ENCODE data around the gene HS3ST2. TPM values are rescaled to one million over a fixed set of nuclear protein-coding genes. Genes with fewer than 3 reads are reported as not detected.

Gene HS3ST2
- total RNA-seq, 4 donors from 2014 or later = 0.71 to 2.2 (median 1.5) TPM

DNA sequence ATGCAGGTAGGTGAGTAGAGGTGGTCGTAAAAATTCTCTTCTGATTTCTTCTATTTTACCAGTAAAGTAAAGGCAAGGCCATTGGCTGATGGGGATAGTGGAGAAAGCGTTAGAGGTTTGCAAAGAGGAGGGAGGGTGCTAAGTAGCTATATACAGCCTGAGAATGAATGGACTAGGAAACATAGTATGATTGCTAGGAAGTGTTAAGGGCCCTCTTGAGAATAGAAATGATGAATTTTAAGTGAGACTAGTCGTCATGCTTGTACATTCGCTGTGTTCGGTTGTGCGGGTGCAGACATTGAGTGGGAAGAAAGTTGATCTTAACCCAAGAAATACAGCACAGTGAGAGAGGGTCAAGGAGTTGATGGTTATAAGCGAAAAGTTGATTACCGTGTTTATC, 7.2 kb upstream of the HS3ST2 start:
- intact Hi-C loops (cut with DNase I) = no loop called here

DNA sequence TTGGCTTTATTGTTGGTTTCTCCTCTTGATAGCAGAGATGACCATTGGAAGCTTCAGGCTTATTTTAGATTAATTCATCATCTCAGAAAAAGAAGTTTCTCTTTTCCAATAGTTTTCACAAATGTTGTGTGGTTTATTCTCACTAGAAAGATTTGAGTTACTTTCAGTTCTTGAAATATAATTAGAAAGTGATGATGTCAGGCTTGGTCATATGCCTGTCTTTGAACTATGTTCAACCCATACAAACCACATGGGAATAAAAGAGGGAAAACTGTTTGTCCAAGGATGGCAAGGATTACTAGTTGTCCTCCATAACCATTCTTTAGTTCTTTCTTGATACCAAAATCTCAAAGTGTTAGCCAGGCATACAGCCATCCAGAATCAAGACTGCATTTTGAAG, 3.7 kb upstream of the HS3ST2 start:
- peaks cover 0 to 32% (median 29%) of the 10 kb centered on the region in 4 donors for H3K27me3 ChIP-seq
- no peaks in the 10 kb centered on the region for H3K9me3 ChIP-seq
- intact Hi-C loops (cut with DNase I) = no loop called here
- no peak for DNase-seq (ENCODE audit: extremely low spot score)
- peaks cover 16 to 23% (median 22%) of the 10 kb centered on the region in 4 donors for H3K4me1 ChIP-seq
- H3K36me3 ChIP-seq = no peaks in the 10 kb centered on the region
- H3K27ac ChIP-seq (replicated peaks in 1 of 4) = no peak overlapping the region
- no peak overlapping the region for H3K4me3 ChIP-seq
- no peak for TF ChIP-seq POLR2A (IDR thresholded peaks at IDR 0.05; ENCODE audit: low read depth)
- no peak for TF ChIP-seq EP300 (IDR thresholded peaks at IDR 0.05)
- TF ChIP-seq, protein P1, sequence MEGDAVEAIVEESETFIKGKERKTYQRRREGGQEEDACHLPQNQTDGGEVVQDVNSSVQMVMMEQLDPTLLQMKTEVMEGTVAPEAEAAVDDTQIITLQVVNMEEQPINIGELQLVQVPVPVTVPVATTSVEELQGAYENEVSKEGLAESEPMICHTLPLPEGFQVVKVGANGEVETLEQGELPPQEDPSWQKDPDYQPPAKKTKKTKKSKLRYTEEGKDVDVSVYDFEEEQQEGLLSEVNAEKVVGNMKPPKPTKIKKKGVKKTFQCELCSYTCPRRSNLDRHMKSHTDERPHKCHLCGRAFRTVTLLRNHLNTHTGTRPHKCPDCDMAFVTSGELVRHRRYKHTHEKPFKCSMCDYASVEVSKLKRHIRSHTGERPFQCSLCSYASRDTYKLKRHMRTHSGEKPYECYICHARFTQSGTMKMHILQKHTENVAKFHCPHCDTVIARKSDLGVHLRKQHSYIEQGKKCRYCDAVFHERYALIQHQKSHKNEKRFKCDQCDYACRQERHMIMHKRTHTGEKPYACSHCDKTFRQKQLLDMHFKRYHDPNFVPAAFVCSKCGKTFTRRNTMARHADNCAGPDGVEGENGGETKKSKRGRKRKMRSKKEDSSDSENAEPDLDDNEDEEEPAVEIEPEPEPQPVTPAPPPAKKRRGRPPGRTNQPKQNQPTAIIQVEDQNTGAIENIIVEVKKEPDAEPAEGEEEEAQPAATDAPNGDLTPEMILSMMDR (IDR thresholded peaks at IDR 0.05) = no peak
- no peak for TF ChIP-seq POLR2AphosphoS5 (IDR thresholded peaks at IDR 0.05)

More for the DNA sequence above, 7.2 kb upstream of the HS3ST2 start:
- WGBS = 80% methylated on average over 8 of the region's 8 CpGs
- Histone ChIP-seq H3K9me3 (no peaks in the 10 kb centered on the region), H3K27me3 (peaks cover 0 to 16% (median 2%) of the 10 kb centered on the region in 4 donors), H3K4me1 (no peaks in the 10 kb centered on the region), H3K36me3 (no peaks in the 10 kb centered on the region), H3K4me3 (no peak overlapping the region), H3K27ac (replicated peaks in 1 of 4) (no peak overlapping the region)
- DNase-seq (ENCODE audit: extremely low spot score) = no peak
- TF ChIP-seq POLR2AphosphoS5 (IDR thresholded peaks at IDR 0.05) = no peak
- no peak for TF ChIP-seq EP300 (IDR thresholded peaks at IDR 0.05)
- TF ChIP-seq, protein P1 (IDR thresholded peaks at IDR 0.05) = no peak
- TF ChIP-seq POLR2A (IDR thresholded peaks at IDR 0.05; ENCODE audit: low read depth) = no peak

DNA sequence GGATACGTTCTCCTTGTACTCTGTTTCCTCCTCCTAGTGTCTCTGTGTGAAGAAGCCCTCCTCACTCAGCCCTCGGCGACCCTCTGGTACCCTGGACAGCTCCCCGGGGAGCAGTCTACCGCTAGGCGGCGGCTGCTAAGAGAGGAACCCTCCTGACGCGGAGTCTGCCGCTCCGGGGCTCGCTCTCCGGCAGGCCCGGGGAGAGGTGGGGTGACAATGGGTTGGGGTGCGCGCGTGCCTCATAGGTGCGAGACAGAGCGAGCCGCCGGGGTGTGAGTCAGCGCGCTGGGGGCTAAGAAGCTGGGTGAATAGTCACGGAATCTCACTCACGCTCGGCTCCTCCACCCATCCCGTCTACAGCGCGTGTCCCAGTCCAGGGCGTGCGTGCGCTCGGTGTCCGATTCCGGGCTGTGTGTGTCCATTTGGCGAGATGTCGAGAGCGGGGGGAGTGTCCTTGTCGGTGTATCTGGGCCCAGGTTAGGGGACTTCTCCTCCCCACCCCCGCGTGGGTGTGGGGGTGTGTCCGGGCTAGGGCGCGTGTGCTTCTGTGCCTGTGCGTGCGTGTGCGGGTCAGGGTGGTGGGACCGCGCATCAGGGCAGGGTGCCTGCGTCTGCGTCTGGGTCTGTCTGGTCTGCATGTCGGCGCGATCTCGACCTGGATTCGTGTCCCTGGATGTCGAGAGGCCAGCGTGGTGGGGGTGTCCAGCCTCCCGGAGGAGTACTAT, 577 bp upstream of the HS3ST2 start:
- Histone ChIP-seq H3K4me1 (peaks cover 16 to 24% (median 22%) of the 10 kb centered on the region in 4 donors), H3K36me3 (no peaks in the 10 kb centered on the region), H3K9me3 (no peaks in the 10 kb centered on the region), H3K27me3 (peaks cover 0 to 56% (median 33%) of the 10 kb centered on the region in 4 donors), H3K27ac (replicated peaks in 1 of 4) (no peak overlapping the region), H3K4me3 (peak overlapping the region; percentile 50 to 58 (median 56))
- no peak for TF ChIP-seq POLR2AphosphoS5 (IDR thresholded peaks at IDR 0.05)
- TF ChIP-seq, protein P1 (IDR thresholded peaks at IDR 0.05) = peak; percentile 28 to 59 (median 40)
- intact Hi-C loops (cut with DNase I) = no loop called here
- no peak for DNase-seq (ENCODE audit: extremely low spot score)
- under 1% methylated on average over 32 of the region's 59 CpGs for WGBS

DNA sequence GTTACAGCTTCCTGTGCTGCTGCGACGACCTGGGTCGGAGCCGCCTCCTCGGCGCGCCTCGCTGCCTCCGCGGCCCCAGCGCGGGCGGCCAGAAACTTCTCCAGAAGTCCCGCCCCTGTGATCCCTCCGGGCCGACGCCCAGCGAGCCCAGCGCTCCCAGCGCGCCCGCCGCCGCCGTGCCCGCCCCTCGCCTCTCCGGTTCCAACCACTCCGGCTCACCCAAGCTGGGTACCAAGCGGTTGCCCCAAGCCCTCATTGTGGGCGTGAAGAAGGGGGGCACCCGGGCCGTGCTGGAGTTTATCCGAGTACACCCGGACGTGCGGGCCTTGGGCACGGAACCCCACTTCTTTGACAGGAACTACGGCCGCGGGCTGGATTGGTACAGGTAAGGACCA, 746 bp downstream of the HS3ST2 start:
- H3K4me1 ChIP-seq = peaks cover 16 to 24% (median 22%) of the 10 kb centered on the region in 4 donors
- TF ChIP-seq POLR2A (IDR thresholded peaks at IDR 0.05; ENCODE audit: low read depth) (no peak), EP300 (IDR thresholded peaks at IDR 0.05) (no peak), POLR2AphosphoS5 (IDR thresholded peaks at IDR 0.05) (no peak)
- TF ChIP-seq, protein P1 (IDR thresholded peaks at IDR 0.05) = no peak
- intact Hi-C loops (cut with DNase I) = no loop called here
- no peaks in the 10 kb centered on the region for H3K36me3 ChIP-seq
- H3K4me3 ChIP-seq = peak overlapping the region; percentile 50 to 58 (median 56)
- no peak overlapping the region for H3K27ac ChIP-seq (replicated peaks in 1 of 4)
- 9% methylated on average over 14 of the region's 41 CpGs for WGBS
- no peak for DNase-seq (ENCODE audit: extremely low spot score)
- no peaks in the 10 kb centered on the region for H3K9me3 ChIP-seq
- H3K27me3 ChIP-seq = peaks cover 0 to 56% (median 33%) of the 10 kb centered on the region in 4 donors

Data from esophagus muscularis mucosa (tissue), 4 donors.